WTC11 (cell line): ENCODE results near the gene NR2F6.

Experiments
- ATF2 ChIP-seq: sonication (generic); formaldehyde crosslinking; IDR thresholded peaks from 2 replicates; pipeline ENCODE4 v1.8.1; 2022; ENCODE audit warnings: low read depth, missing genetic modification reagents, borderline replicate concordance
- JUN ChIP-seq: sonication (generic); formaldehyde crosslinking; IDR thresholded peaks from 2 replicates; pipeline ENCODE4 v1.8.0; 2023; ENCODE audit warnings: mild to moderate bottlenecking, missing genetic modification reagents
- TF ChIP-seq, protein P1 (sequence below): fragments of 200-600 bp; IDR thresholded peaks from 2 replicates; pipeline ENCODE4 v1.8.0; 2022; ENCODE audit warnings: antibody characterized with exemption
- TF ChIP-seq, protein P2 (sequence below): sonication (generic); formaldehyde crosslinking; IDR thresholded peaks from 2 replicates; pipeline ENCODE4 v1.8.0; 2023; ENCODE audit warnings: missing genetic modification reagents, mild to moderate bottlenecking, borderline replicate concordance
- TF ChIP-seq, protein P3 (sequence below): sonication (generic); formaldehyde crosslinking; IDR thresholded peaks from 2 replicates; pipeline ENCODE4 v1.8.0; 2022; ENCODE audit warnings: mild to moderate bottlenecking, missing genetic modification reagents

- TF ChIP-seq, protein P1, sequence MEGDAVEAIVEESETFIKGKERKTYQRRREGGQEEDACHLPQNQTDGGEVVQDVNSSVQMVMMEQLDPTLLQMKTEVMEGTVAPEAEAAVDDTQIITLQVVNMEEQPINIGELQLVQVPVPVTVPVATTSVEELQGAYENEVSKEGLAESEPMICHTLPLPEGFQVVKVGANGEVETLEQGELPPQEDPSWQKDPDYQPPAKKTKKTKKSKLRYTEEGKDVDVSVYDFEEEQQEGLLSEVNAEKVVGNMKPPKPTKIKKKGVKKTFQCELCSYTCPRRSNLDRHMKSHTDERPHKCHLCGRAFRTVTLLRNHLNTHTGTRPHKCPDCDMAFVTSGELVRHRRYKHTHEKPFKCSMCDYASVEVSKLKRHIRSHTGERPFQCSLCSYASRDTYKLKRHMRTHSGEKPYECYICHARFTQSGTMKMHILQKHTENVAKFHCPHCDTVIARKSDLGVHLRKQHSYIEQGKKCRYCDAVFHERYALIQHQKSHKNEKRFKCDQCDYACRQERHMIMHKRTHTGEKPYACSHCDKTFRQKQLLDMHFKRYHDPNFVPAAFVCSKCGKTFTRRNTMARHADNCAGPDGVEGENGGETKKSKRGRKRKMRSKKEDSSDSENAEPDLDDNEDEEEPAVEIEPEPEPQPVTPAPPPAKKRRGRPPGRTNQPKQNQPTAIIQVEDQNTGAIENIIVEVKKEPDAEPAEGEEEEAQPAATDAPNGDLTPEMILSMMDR = no peak
- TF ChIP-seq, protein P2, sequence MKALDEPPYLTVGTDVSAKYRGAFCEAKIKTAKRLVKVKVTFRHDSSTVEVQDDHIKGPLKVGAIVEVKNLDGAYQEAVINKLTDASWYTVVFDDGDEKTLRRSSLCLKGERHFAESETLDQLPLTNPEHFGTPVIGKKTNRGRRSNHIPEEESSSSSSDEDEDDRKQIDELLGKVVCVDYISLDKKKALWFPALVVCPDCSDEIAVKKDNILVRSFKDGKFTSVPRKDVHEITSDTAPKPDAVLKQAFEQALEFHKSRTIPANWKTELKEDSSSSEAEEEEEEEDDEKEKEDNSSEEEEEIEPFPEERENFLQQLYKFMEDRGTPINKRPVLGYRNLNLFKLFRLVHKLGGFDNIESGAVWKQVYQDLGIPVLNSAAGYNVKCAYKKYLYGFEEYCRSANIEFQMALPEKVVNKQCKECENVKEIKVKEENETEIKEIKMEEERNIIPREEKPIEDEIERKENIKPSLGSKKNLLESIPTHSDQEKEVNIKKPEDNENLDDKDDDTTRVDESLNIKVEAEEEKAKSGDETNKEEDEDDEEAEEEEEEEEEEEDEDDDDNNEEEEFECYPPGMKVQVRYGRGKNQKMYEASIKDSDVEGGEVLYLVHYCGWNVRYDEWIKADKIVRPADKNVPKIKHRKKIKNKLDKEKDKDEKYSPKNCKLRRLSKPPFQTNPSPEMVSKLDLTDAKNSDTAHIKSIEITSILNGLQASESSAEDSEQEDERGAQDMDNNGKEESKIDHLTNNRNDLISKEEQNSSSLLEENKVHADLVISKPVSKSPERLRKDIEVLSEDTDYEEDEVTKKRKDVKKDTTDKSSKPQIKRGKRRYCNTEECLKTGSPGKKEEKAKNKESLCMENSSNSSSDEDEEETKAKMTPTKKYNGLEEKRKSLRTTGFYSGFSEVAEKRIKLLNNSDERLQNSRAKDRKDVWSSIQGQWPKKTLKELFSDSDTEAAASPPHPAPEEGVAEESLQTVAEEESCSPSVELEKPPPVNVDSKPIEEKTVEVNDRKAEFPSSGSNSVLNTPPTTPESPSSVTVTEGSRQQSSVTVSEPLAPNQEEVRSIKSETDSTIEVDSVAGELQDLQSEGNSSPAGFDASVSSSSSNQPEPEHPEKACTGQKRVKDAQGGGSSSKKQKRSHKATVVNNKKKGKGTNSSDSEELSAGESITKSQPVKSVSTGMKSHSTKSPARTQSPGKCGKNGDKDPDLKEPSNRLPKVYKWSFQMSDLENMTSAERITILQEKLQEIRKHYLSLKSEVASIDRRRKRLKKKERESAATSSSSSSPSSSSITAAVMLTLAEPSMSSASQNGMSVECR = no peak
- TF ChIP-seq JUN (CRISPR knock-in tag) (no peak), ATF2 (no peak)
- TF ChIP-seq, protein P3, sequence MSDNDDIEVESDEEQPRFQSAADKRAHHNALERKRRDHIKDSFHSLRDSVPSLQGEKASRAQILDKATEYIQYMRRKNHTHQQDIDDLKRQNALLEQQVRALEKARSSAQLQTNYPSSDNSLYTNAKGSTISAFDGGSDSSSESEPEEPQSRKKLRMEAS = no peak
Observed at GRCh38 chr19:17229890-17230289, 15.8 kb downstream of the NR2F6 start.
